Adipocyte (in vitro differentiated cells): ENCODE results near the gene PLXNA4.

ENCODE experiments used
- DNase-seq: peaks from one replicate; pipeline ENCODE4 v3.0.0-alpha.2; 2015; ENCODE audit warnings: low read depth
- H3K27me3 ChIP-seq: replicated peaks from 2 replicates; pipeline ENCODE4 v1.7.0; 2013; ENCODE audit warnings: mild to moderate bottlenecking, low read length, moderate library complexity; ENCODE audit not compliant: control insufficient read depth, insufficient read depth
- H3K36me3 ChIP-seq: 2 replicates; pipeline ENCODE4 v1.7.0; 2013; ENCODE audit warnings: low read length, mild to moderate bottlenecking, moderate library complexity; ENCODE audit not compliant: control insufficient read depth, insufficient read depth, severe bottlenecking
- H3K4me1 ChIP-seq: 2 replicates; pipeline ENCODE4 v1.7.0; 2013; ENCODE audit warnings: mild to moderate bottlenecking, low read length, moderate library complexity; ENCODE audit not compliant: control insufficient read depth, insufficient read depth
- H3K4me3 ChIP-seq: 2 replicates; pipeline ENCODE4 v1.7.0; 2013; ENCODE audit warnings: mild to moderate bottlenecking, low read length, moderate library complexity
- H3K9ac ChIP-seq: 2 replicates; pipeline ENCODE4 v1.7.0; 2013; ENCODE audit warnings: mild to moderate bottlenecking, low read length, moderate library complexity
- H3K9me3 ChIP-seq: 2 replicates; pipeline ENCODE4 v1.7.0; 2013; ENCODE audit warnings: mild to moderate bottlenecking, low read length, moderate library complexity; ENCODE audit not compliant: control insufficient read depth

Gene PLXNA4

DNA sequence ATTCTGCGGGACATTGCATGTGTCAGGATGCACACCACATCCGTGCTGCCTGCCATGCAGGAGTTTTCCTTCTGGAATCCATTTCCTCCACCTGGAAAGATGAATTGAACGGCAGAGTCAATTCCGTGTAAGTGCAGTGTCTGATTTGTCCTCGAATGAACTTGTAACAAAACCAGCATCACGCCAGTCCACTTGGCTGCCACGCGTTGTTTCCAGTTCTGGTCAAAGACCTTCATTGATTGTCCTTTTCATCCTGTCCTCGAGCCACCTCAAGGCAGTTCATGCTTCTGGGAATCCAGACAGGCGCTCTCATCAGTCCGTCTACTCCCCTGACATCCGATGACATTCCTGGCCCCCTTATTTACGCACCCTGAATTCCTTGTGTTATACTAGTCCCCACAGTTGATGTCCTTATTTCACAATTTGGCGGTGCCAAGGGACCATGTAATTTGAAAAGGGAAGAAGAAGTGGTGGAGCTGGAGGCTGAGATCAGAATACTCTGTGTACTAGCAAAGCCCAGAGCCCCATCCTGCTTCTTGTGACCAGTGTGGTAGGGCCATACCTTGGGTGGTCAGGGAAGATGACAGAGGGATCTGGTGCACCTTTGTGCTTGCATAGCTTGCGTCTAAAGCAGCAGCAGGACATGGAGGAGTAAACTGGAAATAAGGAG, 502.2 kb downstream of the PLXNA4 start:
- no peaks in the 10 kb centered on the region for H3K9me3 ChIP-seq
- no peaks in the 10 kb centered on the region for H3K36me3 ChIP-seq
- H3K27me3 ChIP-seq, result peaks cover 24% of the 10 kb centered on the region
- peaks cover 16% of the 10 kb centered on the region for H3K4me1 ChIP-seq
- no peak overlapping the region for H3K4me3 ChIP-seq
- no peak for DNase-seq
- no peak overlapping the region for H3K9ac ChIP-seq
